MM.1S (cell line): Measurements from ENCODE around the gene RGS19.

Experiments
- CTCF ChIP-seq: fragments of 300-600 bp; sonication (generic); IDR thresholded peaks from 2 replicates; pipeline ENCODE4 v1.5.1; 2016; ENCODE audit warnings: antibody characterized with exemption, low read length, mixed read lengths
- EZH2 ChIP-seq: fragments of 300-600 bp; sonication (generic); optimal IDR thresholded peaks from 2 replicates; pipeline ENCODE3; 2017; ENCODE audit warnings: low read depth, mild to moderate bottlenecking, antibody characterized with exemption, low read length, mixed read lengths
- EZH2phosphoT487 ChIP-seq: fragments of 300-600 bp; sonication (generic); IDR thresholded peaks from 2 replicates; pipeline ENCODE4 v1.6.1; 2018; ENCODE audit warnings: antibody characterized with exemption, low read length

- TF ChIP-seq CTCF, result no peak
- TF ChIP-seq EZH2, result no peak
- TF ChIP-seq EZH2phosphoT487, result no peak
Measured at GRCh38 chr20:64077094-64077493, 2.2 kb downstream of the RGS19 start.
